GM23248 (cell line): Measurements from ENCODE around the gene GABRG2.

Experiments
- EZH2 ChIP-seq: fragments of 200-600 bp; sonication (generic); IDR thresholded peaks from 2 replicates; pipeline ENCODE4 v1.6.1; 2018; ENCODE audit warnings: antibody characterized with exemption, mild to moderate bottlenecking; ENCODE audit not compliant: insufficient read depth, poor library complexity, severe bottlenecking
- EZH2phosphoT487 ChIP-seq: fragments of 200-600 bp; sonication (generic); IDR thresholded peaks from 2 replicates; pipeline ENCODE4 v1.6.1; 2018; ENCODE audit warnings: antibody characterized with exemption, moderate library complexity, mild to moderate bottlenecking, low read depth; ENCODE audit not compliant: insufficient read depth

DNA sequence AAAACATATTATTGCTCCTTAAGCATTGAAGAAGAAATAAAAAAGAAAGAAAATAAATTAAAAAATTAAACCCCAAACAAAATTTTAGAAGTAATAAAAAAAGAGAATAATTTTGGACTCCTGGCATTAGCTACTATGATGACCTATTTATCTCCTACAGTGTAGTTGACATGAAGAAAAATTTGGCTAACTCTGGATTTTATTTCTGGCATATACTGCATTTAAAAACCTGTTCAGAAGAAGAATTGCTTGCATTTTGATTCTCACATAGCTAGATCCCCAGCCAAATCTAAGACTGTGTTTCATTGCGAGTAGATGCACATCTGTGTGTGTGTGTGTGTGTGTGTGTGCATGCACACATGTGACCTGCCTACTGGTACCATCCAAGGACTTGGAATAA, 30.1 kb upstream of the GABRG2 start:
- TF ChIP-seq EZH2, result no peak
- TF ChIP-seq EZH2phosphoT487, result no peak
